Measurements from ENCODE around the gene ALOX5AP. TPM values are rescaled to one million over a fixed set of nuclear protein-coding genes. Genes with fewer than 3 reads are reported as not detected.

Gene ALOX5AP
- total and polyA plus RNA-seq, 7 experiments from 2014 or later = 22.1 to 198 (median 46.9) TPM

GRCh38 chr13:30779016-30779415 lies 43.7 kb downstream of the ALOX5AP start:
- Histone ChIP-seq H3K9me3 (ENCODE audit: control insufficient read depth in 2 of 3, low read length in 3 of 3) (no peaks in the 10 kb centered on the region), H3K36me3 (ENCODE audit: control insufficient read depth in 2 of 3, insufficient read depth in 3 of 3, low read length in 3 of 3) (no peaks in the 10 kb centered on the region), H3K4me1 (ENCODE audit: control insufficient read depth in 2 of 2, insufficient read depth in 2 of 2, low read length in 2 of 2) (peaks cover 9% of the 10 kb centered on the region in 2 donors), H3K4me3 (ENCODE audit: low read length) (no peak overlapping the region), H3K27me3 (ENCODE audit: control insufficient read depth in 2 of 2, insufficient read depth in 2 of 2, low read length in 2 of 2) (no peaks in the 10 kb centered on the region), H3K27ac (ENCODE audit: low read depth, low read length) (no peak overlapping the region)
- Mint-ChIP-seq H3K4me1 (peaks cover 3 to 10% (median 7%) of the 10 kb centered on the region in 7 donors), H3K36me3 (peaks cover 0 to 36% (median 10%) of the 10 kb centered on the region in 5 donors), H3K27me3 (peaks cover 0 to 19% (median 0%) of the 10 kb centered on the region in 5 donors), H3K4me3 (no peak overlapping the region), H3K27ac (no peak overlapping the region), H3K9me3 (peaks cover 0 to 12% (median 5%) of the 10 kb centered on the region in 11 donors)
- ChIA-PET POLR2A (interaction anchor here (0.5 kb wide), 1 partner anchor 1307 kb away, joined by 3 read pairs; no protein-coding TSS in a partner anchor), CTCF (no interaction called here)
- DNase-seq (no peak), ATAC-seq (no peak)
- intact Hi-C loops (cut with micrococcal nuclease) = no loop called here

- ChIA-PET CTCF (no interaction called here), POLR2A (interaction anchor here (0.5 to 0.6 kb wide), 2 partner anchors 216 to 1306 kb away, joined by 3 read pairs; no protein-coding TSS in a partner anchor)
- no peak overlapping the region for H3K27ac ChIP-seq (ENCODE audit: low read depth, low read length)
- Mint-ChIP-seq H3K9me3 (peaks cover 0 to 12% (median 5%) of the 10 kb centered on the region in 11 donors), H3K36me3 (peaks cover 0 to 32% (median 10%) of the 10 kb centered on the region in 5 donors), H3K4me3 (no peak overlapping the region), H3K4me1 (peaks cover 0 to 4% (median 2%) of the 10 kb centered on the region in 7 donors), H3K27ac (no peak overlapping the region), H3K27me3 (peaks cover 0 to 19% (median 0%) of the 10 kb centered on the region in 5 donors)
- no peaks in the 10 kb centered on the region for H3K27me3 ChIP-seq (ENCODE audit: control insufficient read depth in 2 of 2, insufficient read depth in 2 of 2, low read length in 2 of 2)
- intact Hi-C loops (cut with micrococcal nuclease) = no loop called here
- DNase-seq = no peak
- H3K4me1 ChIP-seq (ENCODE audit: control insufficient read depth in 2 of 2, insufficient read depth in 2 of 2, low read length in 2 of 2) = peaks cover 3 to 6% of the 10 kb centered on the region in 2 donors
- no peaks in the 10 kb centered on the region for H3K36me3 ChIP-seq (ENCODE audit: control insufficient read depth in 2 of 3, insufficient read depth in 3 of 3, low read length in 3 of 3)
- no peak overlapping the region for H3K4me3 ChIP-seq (ENCODE audit: low read length)
- H3K9me3 ChIP-seq (ENCODE audit: control insufficient read depth in 2 of 3, low read length in 3 of 3) = no peaks in the 10 kb centered on the region
- no peak for ATAC-seq
These were observed 44.3 kb downstream of the ALOX5AP start for GRCh38 chr13:30779608-30780007.

DNA sequence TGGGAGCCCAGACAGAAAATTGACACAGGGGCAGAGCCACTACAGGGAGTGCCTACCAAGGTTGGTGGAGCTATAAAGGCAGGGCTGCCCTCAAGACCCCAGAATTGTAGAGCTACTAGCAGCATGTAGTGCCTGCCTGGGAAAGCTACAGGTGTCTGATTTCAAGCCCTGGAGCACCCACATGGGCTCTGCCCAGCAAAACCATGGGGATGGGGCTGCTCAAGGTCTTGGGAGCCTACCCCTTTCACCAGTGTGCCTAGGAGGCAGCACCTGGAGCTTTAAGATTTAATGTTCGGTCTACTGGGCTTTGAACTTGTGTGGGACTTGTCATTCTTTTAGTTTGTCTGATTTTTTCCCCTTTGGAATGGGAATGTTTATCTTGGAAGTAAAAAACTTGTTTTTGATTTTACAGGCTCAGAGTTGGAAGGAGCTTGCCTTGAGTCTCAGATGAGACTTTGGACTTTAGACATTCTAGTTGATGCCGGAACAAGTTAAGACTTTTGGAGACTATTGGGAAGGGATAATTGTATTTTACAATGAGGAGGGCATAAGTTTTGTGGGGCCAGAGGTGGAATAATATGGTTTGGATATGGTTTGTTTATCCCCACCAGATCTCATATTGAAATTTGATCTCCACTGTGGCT lies 45.1 kb downstream of the ALOX5AP start:
- POLR2A ChIA-PET = no interaction called here

DNA sequence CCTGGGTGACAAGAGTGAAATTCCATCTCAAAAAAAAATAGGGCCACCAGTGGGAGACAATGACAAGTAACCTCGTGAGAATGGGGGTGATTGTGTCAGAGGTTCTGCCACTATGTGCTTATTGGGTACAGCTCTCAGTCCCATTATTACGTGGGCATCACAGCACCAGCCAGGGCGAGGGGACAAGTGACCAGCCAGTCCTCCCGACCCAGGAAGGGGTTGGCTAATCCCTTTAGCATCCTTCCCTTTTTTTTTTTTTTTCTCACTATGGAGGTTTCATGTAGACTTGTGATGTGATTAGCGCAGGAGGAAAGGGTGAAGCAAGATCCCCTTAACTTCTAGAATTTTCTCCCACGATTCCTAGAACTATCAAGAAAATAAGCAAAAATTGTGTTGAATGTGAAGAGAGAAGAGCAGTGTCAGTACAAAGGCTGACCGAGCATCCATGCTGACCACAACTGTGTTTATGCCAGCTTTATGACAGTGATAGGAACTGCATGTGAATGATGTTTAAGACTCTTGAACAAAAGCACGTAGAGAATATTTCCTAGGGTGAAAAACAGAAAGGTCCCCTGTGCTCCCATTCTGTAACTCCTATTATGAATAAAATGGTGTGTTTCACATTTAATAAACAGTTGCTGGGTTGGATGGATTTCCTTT lies 50.0 kb downstream of the ALOX5AP start:
- no peaks in the 10 kb centered on the region for H3K4me1 ChIP-seq (ENCODE audit: control insufficient read depth in 2 of 2, insufficient read depth in 2 of 2, low read length in 2 of 2)
- POLR2A ChIA-PET = no interaction called here
- ATAC-seq (peak; percentile 94), DNase-seq (no peak)
- Mint-ChIP-seq H3K4me3 (no peak overlapping the region), H3K9me3 (peaks cover 0 to 12% (median 5%) of the 10 kb centered on the region in 11 donors), H3K4me1 (peaks cover 0 to 4% (median 0%) of the 10 kb centered on the region in 7 donors), H3K27ac (no peak overlapping the region), H3K36me3 (peaks cover 0 to 30% (median 18%) of the 10 kb centered on the region in 5 donors), H3K27me3 (peaks cover 0 to 4% (median 0%) of the 10 kb centered on the region in 5 donors)
- H3K27ac ChIP-seq (ENCODE audit: low read depth, low read length) = no peak overlapping the region
- no peak overlapping the region for H3K4me3 ChIP-seq (ENCODE audit: low read length)
- H3K27me3 ChIP-seq (ENCODE audit: control insufficient read depth in 2 of 2, insufficient read depth in 2 of 2, low read length in 2 of 2) = no peaks in the 10 kb centered on the region
- no peaks in the 10 kb centered on the region for H3K9me3 ChIP-seq (ENCODE audit: control insufficient read depth in 2 of 3, low read length in 3 of 3)
- intact Hi-C loops (cut with micrococcal nuclease) = no loop called here
- CTCF ChIA-PET = no interaction called here
- no peaks in the 10 kb centered on the region for H3K36me3 ChIP-seq (ENCODE audit: control insufficient read depth in 2 of 3, insufficient read depth in 3 of 3, low read length in 3 of 3)

More for the DNA sequence above, 45.1 kb downstream of the ALOX5AP start:
- no peak overlapping the region for H3K4me3 ChIP-seq (ENCODE audit: low read length)
- Mint-ChIP-seq H3K4me1 (peaks cover 0 to 6% (median 0%) of the 10 kb centered on the region in 7 donors), H3K4me3 (no peak overlapping the region), H3K36me3 (peaks cover 0 to 26% (median 10%) of the 10 kb centered on the region in 5 donors), H3K27ac (no peak overlapping the region), H3K9me3 (peaks cover 0 to 12% (median 5%) of the 10 kb centered on the region in 11 donors), H3K27me3 (peaks cover 0 to 19% (median 0%) of the 10 kb centered on the region in 5 donors)
- no peaks in the 10 kb centered on the region for H3K9me3 ChIP-seq (ENCODE audit: control insufficient read depth in 2 of 3, low read length in 3 of 3)
- H3K27me3 ChIP-seq (ENCODE audit: control insufficient read depth in 2 of 2, insufficient read depth in 2 of 2, low read length in 2 of 2) = no peaks in the 10 kb centered on the region
- CTCF ChIA-PET = interaction anchor here (0.6 kb wide), 1 partner anchor 221 kb away, joined by 5 read pairs; no protein-coding TSS in a partner anchor
- H3K27ac ChIP-seq (ENCODE audit: low read depth, low read length) = no peak overlapping the region
- H3K4me1 ChIP-seq (ENCODE audit: control insufficient read depth in 2 of 2, insufficient read depth in 2 of 2, low read length in 2 of 2) = no peaks in the 10 kb centered on the region
- ATAC-seq (no peak), DNase-seq (no peak)
- intact Hi-C loops (cut with micrococcal nuclease) = no loop called here
- H3K36me3 ChIP-seq (ENCODE audit: control insufficient read depth in 2 of 3, insufficient read depth in 3 of 3, low read length in 3 of 3) = no peaks in the 10 kb centered on the region

GRCh38 chr13:30786648-30787047 lies 51.3 kb downstream of the ALOX5AP start:
- Mint-ChIP-seq H3K36me3 (peaks cover 0 to 20% (median 13%) of the 10 kb centered on the region in 5 donors), H3K27ac (no peak overlapping the region), H3K27me3 (no peaks in the 10 kb centered on the region), H3K9me3 (peaks cover 0 to 6% (median 0%) of the 10 kb centered on the region in 11 donors), H3K4me1 (peaks cover 0 to 4% (median 0%) of the 10 kb centered on the region in 7 donors), H3K4me3 (no peak overlapping the region)
- H3K9me3 ChIP-seq (ENCODE audit: control insufficient read depth in 2 of 3, low read length in 3 of 3) = no peaks in the 10 kb centered on the region
- no peak overlapping the region for H3K4me3 ChIP-seq (ENCODE audit: low read length)
- no peaks in the 10 kb centered on the region for H3K27me3 ChIP-seq (ENCODE audit: control insufficient read depth in 2 of 2, insufficient read depth in 2 of 2, low read length in 2 of 2)
- no peak overlapping the region for H3K27ac ChIP-seq (ENCODE audit: low read depth, low read length)
- no peaks in the 10 kb centered on the region for H3K36me3 ChIP-seq (ENCODE audit: control insufficient read depth in 2 of 3, insufficient read depth in 3 of 3, low read length in 3 of 3)
- ATAC-seq = no peak
- ChIA-PET CTCF (no interaction called here), POLR2A (no interaction called here)
- H3K4me1 ChIP-seq (ENCODE audit: control insufficient read depth in 2 of 2, insufficient read depth in 2 of 2, low read length in 2 of 2) = no peaks in the 10 kb centered on the region
- intact Hi-C loops (cut with micrococcal nuclease) = no loop called here
- DNase-seq = no peak

DNA sequence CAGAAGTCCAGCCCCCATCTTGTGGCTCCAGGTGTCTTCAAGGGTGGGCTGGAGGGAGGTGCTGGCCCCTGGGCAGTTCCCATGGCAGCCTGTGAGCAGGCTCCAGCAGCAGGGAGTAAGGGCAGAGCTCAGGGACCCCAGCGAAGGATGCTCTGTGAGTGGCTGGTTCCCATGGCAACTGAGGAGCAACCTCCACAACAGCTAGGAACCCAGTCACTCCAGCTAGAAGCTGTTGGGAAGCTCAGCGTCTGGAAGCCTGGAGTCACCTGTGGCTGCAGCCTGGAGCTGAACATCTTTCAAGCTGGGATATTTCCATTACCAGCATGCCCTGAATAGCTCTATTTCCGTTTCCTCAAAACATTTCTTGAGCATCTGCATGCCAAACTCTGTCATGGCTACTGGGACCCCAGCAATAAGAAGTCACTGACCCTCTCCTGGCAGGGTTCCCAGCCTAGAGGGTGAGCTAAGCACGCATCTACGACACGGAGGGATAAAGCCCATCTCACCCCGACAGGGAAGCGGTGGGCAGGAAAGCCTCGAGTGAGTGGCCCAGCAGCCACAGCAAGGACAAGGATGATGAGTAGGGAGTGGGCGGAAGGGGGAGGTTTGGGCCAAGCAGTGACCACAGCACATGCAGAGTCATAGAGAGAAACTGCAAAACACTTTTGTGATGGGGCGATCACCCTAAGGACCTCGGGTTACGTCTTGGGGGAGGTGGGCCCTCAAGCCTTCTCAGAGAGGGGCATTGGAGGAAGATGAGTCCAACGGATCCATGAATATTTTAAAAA lies 52.6 kb downstream of the ALOX5AP start:
- H3K27me3 Mint-ChIP-seq = no peaks in the 10 kb centered on the region
- Histone ChIP-seq H3K27ac (ENCODE audit: low read depth, low read length) (no peak overlapping the region), H3K4me1 (ENCODE audit: control insufficient read depth in 2 of 2, insufficient read depth in 2 of 2, low read length in 2 of 2) (no peaks in the 10 kb centered on the region), H3K4me3 (ENCODE audit: low read length) (no peak overlapping the region), H3K36me3 (ENCODE audit: control insufficient read depth in 2 of 3, insufficient read depth in 3 of 3, low read length in 3 of 3) (no peaks in the 10 kb centered on the region), H3K27me3 (ENCODE audit: control insufficient read depth in 2 of 2, insufficient read depth in 2 of 2, low read length in 2 of 2) (no peaks in the 10 kb centered on the region), H3K9me3 (ENCODE audit: control insufficient read depth in 2 of 3, low read length in 3 of 3) (no peaks in the 10 kb centered on the region)
- intact Hi-C loops (cut with micrococcal nuclease) = no loop called here
- peaks cover 0 to 4% (median 0%) of the 10 kb centered on the region in 7 donors for H3K4me1 Mint-ChIP-seq
- no peak overlapping the region for H3K4me3 Mint-ChIP-seq
- CTCF ChIA-PET = interaction anchor here (0.5 to 0.7 kb wide), 3 partner anchors 99 to 1881 kb away, joined by 3 to 6 read pairs (median 3); no protein-coding TSS in a partner anchor
- ATAC-seq (no peak), DNase-seq (no peak)
- H3K9me3 Mint-ChIP-seq = no peaks in the 10 kb centered on the region
- H3K27ac Mint-ChIP-seq = no peak overlapping the region
- peaks cover 0 to 14% (median 8%) of the 10 kb centered on the region in 5 donors for H3K36me3 Mint-ChIP-seq
- POLR2A ChIA-PET = no interaction called here
